Choroid plexus epithelial cell (primary cell): ENCODE results near the gene ARHGAP44.
A peak's percentile ranks its signal among the peaks of the same experiment; 100 is the strongest.

ENCODE experiments used
- DNase-seq: peaks from one replicate; pipeline ENCODE4 v3.0.0-alpha.2; 2010; ENCODE audit warnings: low read depth
- H3K4me3 ChIP-seq: 2 replicates; pipeline ENCODE4 v1.5.1; 2011; ENCODE audit warnings: low read depth, mild to moderate bottlenecking, control low read depth, low read length, moderate library complexity
- TF ChIP-seq, protein P1 (sequence below): conservative IDR thresholded peaks from 2 replicates; pipeline ENCODE4 v1.5.1; 2011; ENCODE audit warnings: low read depth, mild to moderate bottlenecking, control low read depth, inconsistent platforms, low read length, moderate library complexity

Gene ARHGAP44, protein sequence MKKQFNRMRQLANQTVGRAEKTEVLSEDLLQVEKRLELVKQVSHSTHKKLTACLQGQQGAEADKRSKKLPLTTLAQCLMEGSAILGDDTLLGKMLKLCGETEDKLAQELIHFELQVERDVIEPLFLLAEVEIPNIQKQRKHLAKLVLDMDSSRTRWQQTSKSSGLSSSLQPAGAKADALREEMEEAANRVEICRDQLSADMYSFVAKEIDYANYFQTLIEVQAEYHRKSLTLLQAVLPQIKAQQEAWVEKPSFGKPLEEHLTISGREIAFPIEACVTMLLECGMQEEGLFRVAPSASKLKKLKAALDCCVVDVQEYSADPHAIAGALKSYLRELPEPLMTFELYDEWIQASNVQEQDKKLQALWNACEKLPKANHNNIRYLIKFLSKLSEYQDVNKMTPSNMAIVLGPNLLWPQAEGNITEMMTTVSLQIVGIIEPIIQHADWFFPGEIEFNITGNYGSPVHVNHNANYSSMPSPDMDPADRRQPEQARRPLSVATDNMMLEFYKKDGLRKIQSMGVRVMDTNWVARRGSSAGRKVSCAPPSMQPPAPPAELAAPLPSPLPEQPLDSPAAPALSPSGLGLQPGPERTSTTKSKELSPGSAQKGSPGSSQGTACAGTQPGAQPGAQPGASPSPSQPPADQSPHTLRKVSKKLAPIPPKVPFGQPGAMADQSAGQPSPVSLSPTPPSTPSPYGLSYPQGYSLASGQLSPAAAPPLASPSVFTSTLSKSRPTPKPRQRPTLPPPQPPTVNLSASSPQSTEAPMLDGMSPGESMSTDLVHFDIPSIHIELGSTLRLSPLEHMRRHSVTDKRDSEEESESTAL

DNA sequence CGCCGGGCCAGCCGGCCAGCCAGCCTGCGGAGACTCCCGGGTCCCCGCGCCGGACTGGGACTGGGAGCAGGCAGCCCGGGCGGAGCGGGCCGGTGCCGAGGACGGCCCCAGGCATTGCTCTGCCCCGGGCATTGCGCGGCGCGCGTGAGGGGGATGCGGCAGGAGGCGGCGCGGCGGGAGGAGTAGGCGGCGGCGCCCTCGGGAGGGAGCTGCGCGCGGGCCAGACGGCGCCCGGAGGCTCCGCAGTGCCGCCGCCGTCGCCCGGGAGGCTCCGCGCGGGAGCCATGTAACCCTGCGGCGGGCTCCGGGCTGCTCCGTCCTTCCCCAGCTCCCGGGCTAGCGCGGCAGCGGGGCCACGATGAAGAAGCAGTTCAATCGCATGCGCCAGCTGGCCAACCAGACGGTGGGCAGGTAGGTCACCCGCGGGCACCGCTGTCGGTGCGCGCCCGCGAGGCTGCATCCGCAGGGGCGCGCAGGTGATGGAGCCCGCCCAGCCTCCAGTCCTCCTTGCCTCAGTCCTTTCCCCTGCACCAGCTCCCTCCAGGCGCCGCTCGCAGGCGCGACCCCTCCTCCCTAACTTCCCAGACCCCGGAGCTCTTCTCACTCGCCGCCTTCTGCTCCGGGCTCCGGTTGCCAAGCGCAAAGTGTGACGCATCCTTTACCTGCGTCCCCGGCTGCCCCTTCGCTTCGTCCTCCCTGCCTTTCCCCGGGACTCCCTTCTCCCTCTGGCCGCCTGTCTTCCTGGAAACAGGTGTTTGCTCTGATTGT, at the start of gene ARHGAP44:
TSS of gene ARHGAP44 (plus strand) at position 18 of the 768 bp plus-strand sequence. CDS start at position 359, 341 bp downstream.
- H3K4me3 ChIP-seq, result peak within 1 kb of the TSS; percentile 63
- TF ChIP-seq, protein P1, sequence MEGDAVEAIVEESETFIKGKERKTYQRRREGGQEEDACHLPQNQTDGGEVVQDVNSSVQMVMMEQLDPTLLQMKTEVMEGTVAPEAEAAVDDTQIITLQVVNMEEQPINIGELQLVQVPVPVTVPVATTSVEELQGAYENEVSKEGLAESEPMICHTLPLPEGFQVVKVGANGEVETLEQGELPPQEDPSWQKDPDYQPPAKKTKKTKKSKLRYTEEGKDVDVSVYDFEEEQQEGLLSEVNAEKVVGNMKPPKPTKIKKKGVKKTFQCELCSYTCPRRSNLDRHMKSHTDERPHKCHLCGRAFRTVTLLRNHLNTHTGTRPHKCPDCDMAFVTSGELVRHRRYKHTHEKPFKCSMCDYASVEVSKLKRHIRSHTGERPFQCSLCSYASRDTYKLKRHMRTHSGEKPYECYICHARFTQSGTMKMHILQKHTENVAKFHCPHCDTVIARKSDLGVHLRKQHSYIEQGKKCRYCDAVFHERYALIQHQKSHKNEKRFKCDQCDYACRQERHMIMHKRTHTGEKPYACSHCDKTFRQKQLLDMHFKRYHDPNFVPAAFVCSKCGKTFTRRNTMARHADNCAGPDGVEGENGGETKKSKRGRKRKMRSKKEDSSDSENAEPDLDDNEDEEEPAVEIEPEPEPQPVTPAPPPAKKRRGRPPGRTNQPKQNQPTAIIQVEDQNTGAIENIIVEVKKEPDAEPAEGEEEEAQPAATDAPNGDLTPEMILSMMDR, result no peak
- DNase-seq, result peak; percentile 67

DNA sequence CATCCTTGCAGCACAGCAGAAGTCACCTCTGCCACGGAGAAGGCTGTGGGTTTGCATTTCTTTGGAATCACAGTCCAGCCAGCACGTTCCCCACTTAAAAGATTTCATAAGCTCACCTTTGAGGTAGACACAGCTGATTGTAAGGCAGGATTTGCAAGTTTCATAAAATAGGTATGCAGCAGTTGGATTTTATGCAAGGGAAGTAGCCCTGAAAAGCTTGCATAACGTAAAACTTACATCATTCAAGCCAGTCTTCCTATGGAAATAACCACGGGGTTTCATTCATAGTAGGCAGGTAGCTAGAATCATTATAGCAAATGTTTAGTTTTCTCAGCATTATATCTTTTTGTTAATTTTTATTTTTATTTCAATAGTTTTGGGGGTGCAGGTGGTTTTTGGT, 49.8 kb upstream of the ARHGAP44 start:
- no peak overlapping the region for H3K4me3 ChIP-seq
- no peak for DNase-seq
- TF ChIP-seq, protein P1, result no peak

DNA sequence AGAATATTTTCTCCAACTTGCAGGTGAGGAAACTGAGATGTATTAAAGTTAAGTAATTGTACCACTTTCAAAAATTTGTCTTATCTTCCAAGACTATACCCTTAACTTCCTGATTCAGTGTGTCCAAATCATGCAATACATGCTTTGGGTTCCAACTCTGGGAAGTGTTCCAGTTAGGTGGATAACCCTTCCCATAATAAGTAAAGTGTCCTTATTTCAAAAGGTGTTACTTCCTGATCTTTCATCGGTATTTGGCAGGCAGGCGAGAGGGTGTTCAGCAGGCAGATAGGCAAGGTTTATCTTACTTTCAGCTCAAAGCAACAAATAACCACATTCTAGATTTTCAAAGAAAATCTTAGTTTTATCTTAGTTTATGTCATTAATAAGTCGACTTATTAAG, 46.3 kb upstream of the ARHGAP44 start:
- no peak overlapping the region for H3K4me3 ChIP-seq
- no peak for DNase-seq
- TF ChIP-seq, protein P1, result no peak

DNA sequence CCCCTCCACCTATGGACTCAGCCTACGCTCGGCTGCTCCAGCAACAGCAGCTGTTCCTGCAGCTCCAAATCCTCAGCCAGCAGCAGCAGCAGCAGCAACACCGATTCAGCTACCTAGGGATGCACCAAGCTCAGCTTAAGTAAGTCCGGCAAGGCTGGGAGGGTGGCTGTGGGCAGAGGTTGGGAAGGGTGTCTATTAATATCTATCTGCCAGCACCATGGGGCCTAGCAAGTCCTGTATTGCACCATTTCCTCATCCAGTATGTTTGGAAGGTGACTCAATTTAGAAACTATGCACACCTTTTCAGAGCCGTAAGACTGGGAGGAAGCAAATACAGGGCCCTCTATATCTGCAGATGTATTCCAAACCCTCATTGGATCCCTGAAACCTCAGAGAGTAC, 45.0 kb upstream of the ARHGAP44 start:
- peak; percentile 63 for DNase-seq
- no peak overlapping the region for H3K4me3 ChIP-seq
- TF ChIP-seq, protein P1, result no peak

DNA sequence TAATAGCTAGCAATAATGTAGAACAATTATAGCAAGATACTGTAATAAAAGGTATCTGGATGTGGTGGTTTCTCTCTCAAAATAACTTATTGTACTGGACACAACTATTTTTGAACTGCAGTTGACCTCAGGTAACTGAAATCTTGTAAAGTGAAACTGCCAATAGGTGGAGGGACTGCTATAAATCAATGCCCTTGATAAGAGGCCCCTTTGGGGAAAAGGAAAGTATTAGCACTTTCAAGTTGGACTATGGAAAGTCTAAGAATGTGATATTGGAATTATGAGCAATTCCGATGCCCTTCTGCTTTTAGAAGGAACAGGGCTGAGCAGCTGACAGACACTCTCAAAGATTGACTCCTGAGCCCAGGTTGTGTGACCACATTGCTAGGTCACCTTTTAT, 44.5 kb upstream of the ARHGAP44 start:
- no peak overlapping the region for H3K4me3 ChIP-seq
- DNase-seq, result no peak
- TF ChIP-seq, protein P1, result no peak

DNA sequence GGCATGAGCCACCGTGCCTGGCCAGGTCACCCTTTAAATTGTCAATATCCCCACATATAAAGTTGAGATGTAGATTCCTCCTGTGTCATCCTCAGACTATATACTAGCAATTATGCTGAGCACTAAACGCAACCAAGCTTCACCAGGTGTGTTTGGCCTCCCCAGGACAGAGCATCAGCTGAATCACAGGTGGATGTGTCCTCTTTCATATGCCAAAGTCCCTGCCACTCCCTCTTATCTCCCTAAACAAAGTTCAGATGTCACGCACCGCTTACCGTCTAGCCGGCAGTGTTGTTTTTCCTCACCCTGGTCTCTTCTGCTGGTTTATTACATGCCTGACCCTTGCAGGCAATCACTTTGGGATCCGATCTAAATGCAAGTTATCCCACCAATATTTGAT, 43.8 kb upstream of the ARHGAP44 start:
- H3K4me3 ChIP-seq, result no peak overlapping the region
- TF ChIP-seq, protein P1, result no peak
- DNase-seq, result no peak
